Measurements from ENCODE around the gene IPPK. TPM values are rescaled to one million over a fixed set of nuclear protein-coding genes. Genes with fewer than 3 reads are reported as not detected.
"Not testable (repeated sequence)": the region's sequence is repeated elsewhere in the genome, so short reads cannot be mapped to it uniquely, and the experiment has no call there.

The IPPK gene
- total and polyA plus RNA-seq, 2 experiments from 2014 or later, result 6.4 to 7.0 TPM

- Histone ChIP-seq H3K4me1 (ENCODE audit: low read depth) (no peaks in the 10 kb centered on the region), H3K9me3 (ENCODE audit: low read depth) (no peaks in the 10 kb centered on the region), H3K4me3 (no peak overlapping the region), H3K36me3 (peaks cover 23% of the 10 kb centered on the region), H3K27me3 (no peaks in the 10 kb centered on the region), H3K27ac (no peak overlapping the region)
- TF ChIP-seq, protein P1, sequence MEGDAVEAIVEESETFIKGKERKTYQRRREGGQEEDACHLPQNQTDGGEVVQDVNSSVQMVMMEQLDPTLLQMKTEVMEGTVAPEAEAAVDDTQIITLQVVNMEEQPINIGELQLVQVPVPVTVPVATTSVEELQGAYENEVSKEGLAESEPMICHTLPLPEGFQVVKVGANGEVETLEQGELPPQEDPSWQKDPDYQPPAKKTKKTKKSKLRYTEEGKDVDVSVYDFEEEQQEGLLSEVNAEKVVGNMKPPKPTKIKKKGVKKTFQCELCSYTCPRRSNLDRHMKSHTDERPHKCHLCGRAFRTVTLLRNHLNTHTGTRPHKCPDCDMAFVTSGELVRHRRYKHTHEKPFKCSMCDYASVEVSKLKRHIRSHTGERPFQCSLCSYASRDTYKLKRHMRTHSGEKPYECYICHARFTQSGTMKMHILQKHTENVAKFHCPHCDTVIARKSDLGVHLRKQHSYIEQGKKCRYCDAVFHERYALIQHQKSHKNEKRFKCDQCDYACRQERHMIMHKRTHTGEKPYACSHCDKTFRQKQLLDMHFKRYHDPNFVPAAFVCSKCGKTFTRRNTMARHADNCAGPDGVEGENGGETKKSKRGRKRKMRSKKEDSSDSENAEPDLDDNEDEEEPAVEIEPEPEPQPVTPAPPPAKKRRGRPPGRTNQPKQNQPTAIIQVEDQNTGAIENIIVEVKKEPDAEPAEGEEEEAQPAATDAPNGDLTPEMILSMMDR (IDR thresholded peaks at IDR 0.05; ENCODE audit: low read depth, low read length), result no peak
- DNase-seq (ENCODE audit: low read depth in 1 of 2, low spot score in 1 of 2), result no peak
Observed at GRCh38 chr9:92632641-92633040, 37.3 kb downstream of the IPPK start.

GRCh38 chr9:92631452-92632343 lies 38.2 kb downstream of the IPPK start:
- no peak for DNase-seq (ENCODE audit: low read depth in 1 of 2, low spot score in 1 of 2)
- no peak overlapping the region for H3K27ac ChIP-seq

DNA sequence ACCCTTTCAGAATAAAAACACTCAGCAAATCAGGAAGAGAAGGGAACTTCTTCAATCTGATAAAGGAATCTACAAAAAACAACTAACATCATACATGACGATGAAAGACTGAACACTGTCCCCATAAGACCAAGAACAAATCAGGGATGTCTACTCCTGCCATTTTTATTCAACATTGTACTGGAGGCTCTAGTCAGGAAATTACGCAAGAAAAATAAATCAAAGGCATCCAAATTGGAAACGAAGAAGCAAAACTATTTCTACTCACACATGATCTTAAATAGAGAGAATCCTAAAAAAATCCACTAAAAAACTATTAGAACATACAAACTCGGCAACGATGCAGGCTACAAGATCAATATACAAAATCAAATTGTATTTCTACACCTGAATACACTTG lies 42.3 kb downstream of the IPPK start:
- DNase-seq (ENCODE audit: low read depth in 1 of 2, low spot score in 1 of 2), result peak in 1 of 2 donors; percentile 15
- Histone ChIP-seq H3K4me1 (ENCODE audit: low read depth) (no peaks in the 10 kb centered on the region), H3K4me3 (no peak overlapping the region), H3K27me3 (no peaks in the 10 kb centered on the region), H3K9me3 (ENCODE audit: low read depth) (no peaks in the 10 kb centered on the region), H3K36me3 (peaks cover 10% of the 10 kb centered on the region), H3K27ac (no peak overlapping the region)
- TF ChIP-seq, protein P1 (IDR thresholded peaks at IDR 0.05; ENCODE audit: low read depth, low read length), result no peak

More at GRCh38 chr9:92631452-92632343, 38.2 kb downstream of the IPPK start:
- H3K36me3 ChIP-seq, result peaks cover 19% of the 10 kb centered on the region
- H3K4me1 ChIP-seq (ENCODE audit: low read depth), result no peaks in the 10 kb centered on the region
- no peaks in the 10 kb centered on the region for H3K27me3 ChIP-seq
- H3K9me3 ChIP-seq (ENCODE audit: low read depth), result no peaks in the 10 kb centered on the region
- TF ChIP-seq, protein P1 (IDR thresholded peaks at IDR 0.05; ENCODE audit: low read depth, low read length), result no peak
- H3K4me3 ChIP-seq, result no peak overlapping the region

GRCh38 chr9:92626484-92626883 lies 43.4 kb downstream of the IPPK start:
- Histone ChIP-seq H3K4me1 (ENCODE audit: low read depth) (no peaks in the 10 kb centered on the region), H3K36me3 (peaks cover 3% of the 10 kb centered on the region), H3K27me3 (no peaks in the 10 kb centered on the region), H3K9me3 (ENCODE audit: low read depth) (no peaks in the 10 kb centered on the region), H3K4me3 (no peak overlapping the region), H3K27ac (no peak overlapping the region)
- DNase-seq (ENCODE audit: low read depth in 1 of 2, low spot score in 1 of 2), result no peak
- TF ChIP-seq, protein P1 (IDR thresholded peaks at IDR 0.05; ENCODE audit: low read depth, low read length), result no peak

DNA sequence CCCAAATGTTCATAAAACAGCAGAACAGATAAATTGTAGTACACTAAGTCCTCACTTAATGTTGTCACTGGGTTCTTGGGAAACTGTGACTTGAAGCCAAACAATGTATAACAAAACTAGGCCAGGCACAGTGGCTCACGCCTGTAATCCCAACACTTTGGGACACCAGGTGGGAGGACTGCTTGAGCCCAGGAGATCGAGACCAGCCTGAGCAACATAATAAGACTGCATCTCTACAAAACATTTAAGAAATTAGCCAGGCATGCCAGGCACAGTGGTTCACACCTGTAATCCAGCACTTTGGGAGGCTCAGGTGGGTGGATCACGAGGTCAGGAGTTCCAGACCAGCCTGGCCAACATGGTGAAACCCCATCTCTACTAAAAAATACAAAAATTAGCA lies 46.0 kb downstream of the IPPK start:
- H3K27me3 ChIP-seq; DNase-seq (ENCODE audit: low read depth in 1 of 2, low spot score in 1 of 2); H3K27ac ChIP-seq; H3K4me3 ChIP-seq; H3K9me3 ChIP-seq (ENCODE audit: low read depth); H3K36me3 ChIP-seq; H3K4me1 ChIP-seq (ENCODE audit: low read depth): not testable (repeated sequence)

GRCh38 chr9:92620845-92621244 lies 49.1 kb downstream of the IPPK start:
- no peaks in the 10 kb centered on the region for H3K4me1 ChIP-seq (ENCODE audit: low read depth)
- TF ChIP-seq, protein P1 (IDR thresholded peaks at IDR 0.05; ENCODE audit: low read depth, low read length), result no peak
- no peak for DNase-seq (ENCODE audit: low read depth in 1 of 2, low spot score in 1 of 2)
- H3K4me3 ChIP-seq, result no peak overlapping the region
- H3K36me3 ChIP-seq, result peaks cover 6% of the 10 kb centered on the region
- H3K27ac ChIP-seq, result no peak overlapping the region
- no peaks in the 10 kb centered on the region for H3K9me3 ChIP-seq (ENCODE audit: low read depth)
- H3K27me3 ChIP-seq, result no peaks in the 10 kb centered on the region

All from cardiac muscle cell (in vitro differentiated cells and primary cell).